PFSK-1 (cell line): Measurements from ENCODE around the gene MAPK14.

ENCODE experiments used
- FOXP2 ChIP-seq: optimal IDR thresholded peaks from 2 replicates; pipeline ENCODE3; 2011; ENCODE audit warnings: borderline replicate concordance, control low read depth, inconsistent platforms; ENCODE audit not compliant: insufficient read depth; ENCODE audit errors: extremely low read length, extremely low read depth
- POLR2AphosphoS5 ChIP-seq: IDR thresholded peaks from 2 replicates; pipeline ENCODE4 v1.6.1; 2012; ENCODE audit warnings: low read depth, mild to moderate bottlenecking, control low read depth, low read length, moderate library complexity
- REST ChIP-seq, 2 experiments: IDR thresholded peaks; 2 replicates each; pipeline versions ENCODE4 v1.6.1 to v1.8.0; 2011 to 2012; ENCODE audit warnings: low read depth in 2 of 2, low read length in 2 of 2, control low read depth in 1 of 2, inconsistent platforms in 1 of 2, mild to moderate bottlenecking in 1 of 2, moderate library complexity in 1 of 2; ENCODE audit not compliant: insufficient read depth in 1 of 2
- SIN3A ChIP-seq: IDR thresholded peaks from 2 replicates; pipeline ENCODE4 v1.6.1; 2012; ENCODE audit warnings: mild to moderate bottlenecking, low read length, moderate library complexity, borderline replicate concordance; ENCODE audit not compliant: insufficient read depth
- TAF1 ChIP-seq: IDR thresholded peaks from 2 replicates; pipeline ENCODE4 v1.6.1; 2012; ENCODE audit warnings: low read length, control low read depth, borderline replicate concordance; ENCODE audit not compliant: insufficient read depth

DNA sequence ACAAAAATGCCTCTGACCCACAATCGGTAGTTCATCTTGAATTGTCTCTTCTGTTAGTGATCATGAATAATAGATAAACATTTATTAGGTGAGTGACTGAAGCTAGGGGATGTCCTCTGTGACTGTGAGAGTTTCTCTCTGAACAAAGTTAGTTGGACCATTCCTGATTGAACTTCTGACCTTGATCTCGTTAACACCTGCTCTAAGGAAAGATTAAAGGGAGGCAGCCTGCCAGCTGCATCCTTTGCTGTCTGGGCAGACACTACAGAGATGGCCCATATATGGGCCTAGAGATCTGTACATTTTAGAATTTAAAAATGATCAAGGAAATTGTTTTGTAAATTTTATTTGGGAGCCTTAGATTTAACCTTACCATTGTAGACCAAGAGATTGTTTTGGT lies 27.3 kb downstream of the MAPK14 start:
- no peak for TF ChIP-seq REST (IDR thresholded peaks at IDR 0.05; ENCODE audit: insufficient read depth in 1 of 2, low read depth in 2 of 2, low read length in 2 of 2)
- TF ChIP-seq POLR2AphosphoS5: no peak
- no peak for TF ChIP-seq SIN3A
- TF ChIP-seq TAF1: no peak
- TF ChIP-seq FOXP2: no peak
